ENCODE measurements around the gene CLHC1. TPM values are rescaled to one million over a fixed set of nuclear protein-coding genes. Genes with fewer than 3 reads are reported as not detected.

CLHC1 gene
- total RNA-seq, 4 donors from 2014 or later: 2.3 to 12.5 (median 9.3) TPM

DNA sequence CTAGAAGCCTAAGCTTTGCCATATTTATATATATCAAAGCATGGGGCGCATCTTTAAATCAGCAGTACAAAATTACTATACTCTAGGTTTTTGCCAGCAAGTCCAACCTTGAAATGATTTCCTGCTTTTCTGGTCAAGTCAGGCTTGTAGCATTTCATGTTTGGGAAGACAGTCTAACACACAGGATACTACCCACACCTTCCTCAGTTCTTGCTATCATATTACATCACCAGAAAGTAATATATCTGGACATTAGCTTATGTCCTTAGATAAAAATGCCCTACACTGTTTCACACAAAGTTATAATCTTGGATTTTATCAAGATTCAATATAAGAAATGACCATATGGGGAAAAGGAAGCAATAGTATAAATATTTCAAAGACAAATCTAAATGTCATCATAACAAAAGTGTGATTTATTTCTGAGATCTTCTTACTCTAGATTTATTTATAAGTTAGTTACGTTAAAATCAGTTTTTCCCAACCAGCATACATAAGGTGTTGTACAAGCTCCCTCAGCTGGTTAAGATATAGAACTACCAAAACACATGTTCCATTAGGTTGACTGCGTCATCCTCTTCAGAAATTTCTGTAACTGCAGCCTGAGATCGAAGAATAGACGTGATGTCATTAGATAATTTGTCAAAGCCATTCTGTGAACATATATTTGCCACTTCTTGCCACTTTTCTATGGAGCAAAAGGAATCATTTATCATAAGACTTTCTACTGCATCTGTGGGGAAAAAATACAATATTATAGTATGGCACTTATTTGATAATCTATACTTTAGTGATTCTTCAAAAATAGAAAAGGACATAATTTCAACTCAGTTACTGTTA, 56.6 kb downstream of the CLHC1 start:
- WGBS, 2 donors: 10 to 16% methylated on average over 5 of the region's 5 CpGs

DNA sequence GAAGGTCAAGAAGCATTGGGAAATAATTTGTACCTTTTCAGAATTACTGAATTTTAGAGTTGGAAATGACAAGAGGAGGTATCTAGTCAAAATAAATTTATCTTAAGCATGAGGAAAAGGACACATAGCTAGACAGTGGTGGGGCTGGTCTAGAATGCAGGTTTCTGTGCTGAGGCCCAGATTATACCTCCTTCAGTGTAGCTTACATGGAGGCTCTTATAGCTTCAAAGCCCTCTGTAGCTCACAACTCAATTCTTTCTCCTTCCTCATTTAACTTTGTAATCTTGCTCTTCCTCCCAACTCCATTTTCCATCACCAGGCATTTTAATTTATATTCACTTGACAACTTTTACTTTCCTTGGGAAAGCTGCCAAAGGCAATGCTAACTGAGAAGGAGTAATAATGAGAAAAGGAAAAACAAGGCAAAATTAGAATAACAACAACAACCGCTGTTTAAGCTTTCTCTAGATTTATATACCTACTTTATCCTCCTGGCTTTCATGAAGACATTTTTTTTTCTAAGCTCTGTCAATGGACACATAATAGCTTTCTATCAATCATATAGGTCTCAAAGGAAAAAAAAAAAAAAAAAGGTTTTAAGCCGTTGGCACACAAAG, 58.5 kb downstream of the CLHC1 start:
- intact Hi-C loops (cut with DNase I): loop anchor here (10.0 kb wide), 1 partner anchor 159 kb away; no protein-coding TSS in a partner anchor
- H3K4me1 ChIP-seq: peaks cover 0 to 40% (median 0%) of the 10 kb centered on the region in 3 donors
- no peak for DNase-seq
- no peak overlapping the region for H3K27ac ChIP-seq
- no peaks in the 10 kb centered on the region for H3K27me3 ChIP-seq
- TF ChIP-seq CTCF (IDR thresholded peaks at IDR 0.05) (no peak), POLR2A (IDR thresholded peaks at IDR 0.05) (no peak)
- H3K9me3 ChIP-seq: no peaks in the 10 kb centered on the region
- H3K4me3 ChIP-seq: no peak overlapping the region
- 34 to 53% methylated on average over 2 of the region's 2 CpGs for WGBS, 2 donors
- no peaks in the 10 kb centered on the region for H3K36me3 ChIP-seq

More for the DNA sequence above, 56.6 kb downstream of the CLHC1 start:
- no peak overlapping the region for H3K4me3 ChIP-seq
- intact Hi-C loops (cut with DNase I): loop anchor here (5.0 to 10.0 kb wide), 2 partner anchors 161 to 278 kb away; no protein-coding TSS in a partner anchor
- no peak for DNase-seq
- no peak overlapping the region for H3K27ac ChIP-seq
- peaks cover 0 to 21% (median 0%) of the 10 kb centered on the region in 3 donors for H3K4me1 ChIP-seq
- no peak for TF ChIP-seq POLR2A (IDR thresholded peaks at IDR 0.05)
- peak; percentile 38 to 78 (median 56) for TF ChIP-seq CTCF (IDR thresholded peaks at IDR 0.05)
- H3K36me3 ChIP-seq: no peaks in the 10 kb centered on the region
- no peaks in the 10 kb centered on the region for H3K27me3 ChIP-seq
- no peaks in the 10 kb centered on the region for H3K9me3 ChIP-seq

- no peak for DNase-seq
- intact Hi-C loops (cut with DNase I): loop anchor here (2.0 to 10.0 kb wide), 2 partner anchors 119 to 155 kb away; partner anchors contain the start of gene RTN4
- WGBS, 2 donors: 46 to 55% methylated on average over 3 of the region's 3 CpGs
- Histone ChIP-seq H3K27me3 (no peaks in the 10 kb centered on the region), H3K4me3 (no peak overlapping the region), H3K27ac (peak overlapping the region in 1 of 4 donors; percentile 45), H3K4me1 (peaks cover 0 to 42% (median 4%) of the 10 kb centered on the region in 3 donors), H3K36me3 (no peaks in the 10 kb centered on the region), H3K9me3 (no peaks in the 10 kb centered on the region)
- TF ChIP-seq POLR2A (IDR thresholded peaks at IDR 0.05): no peak
- no peak for TF ChIP-seq CTCF (IDR thresholded peaks at IDR 0.05)
Measured at GRCh38 chr2:55169915-55170314, 62.2 kb downstream of the CLHC1 start.

- H3K27me3 ChIP-seq: no peaks in the 10 kb centered on the region
- peak overlapping the region in 2 of 4 donors; percentile 45 to 70 for H3K27ac ChIP-seq
- H3K36me3 ChIP-seq: no peaks in the 10 kb centered on the region
- no peaks in the 10 kb centered on the region for H3K9me3 ChIP-seq
- H3K4me1 ChIP-seq: peaks cover 0 to 42% (median 4%) of the 10 kb centered on the region in 3 donors
- WGBS, 2 donors: 63 to 83% methylated on average over 1 of the region's 1 CpG
- no peak for TF ChIP-seq POLR2A (IDR thresholded peaks at IDR 0.05)
- no peak for TF ChIP-seq CTCF (IDR thresholded peaks at IDR 0.05)
- no peak overlapping the region for H3K4me3 ChIP-seq
- intact Hi-C loops (cut with DNase I): loop anchor here (2.0 kb wide), 1 partner anchor 119 kb away; the partner anchor contains the start of gene RTN4
- no peak for DNase-seq
Measured at GRCh38 chr2:55169359-55169758, 62.7 kb downstream of the CLHC1 start.
